NCI-H226 (cell line): Measurements from ENCODE around the gene PGM1.

Experiments
- DNase-seq: peaks from one replicate; pipeline ENCODE4 v3.0.0-alpha.2; 2015

Gene PGM1

DNA sequence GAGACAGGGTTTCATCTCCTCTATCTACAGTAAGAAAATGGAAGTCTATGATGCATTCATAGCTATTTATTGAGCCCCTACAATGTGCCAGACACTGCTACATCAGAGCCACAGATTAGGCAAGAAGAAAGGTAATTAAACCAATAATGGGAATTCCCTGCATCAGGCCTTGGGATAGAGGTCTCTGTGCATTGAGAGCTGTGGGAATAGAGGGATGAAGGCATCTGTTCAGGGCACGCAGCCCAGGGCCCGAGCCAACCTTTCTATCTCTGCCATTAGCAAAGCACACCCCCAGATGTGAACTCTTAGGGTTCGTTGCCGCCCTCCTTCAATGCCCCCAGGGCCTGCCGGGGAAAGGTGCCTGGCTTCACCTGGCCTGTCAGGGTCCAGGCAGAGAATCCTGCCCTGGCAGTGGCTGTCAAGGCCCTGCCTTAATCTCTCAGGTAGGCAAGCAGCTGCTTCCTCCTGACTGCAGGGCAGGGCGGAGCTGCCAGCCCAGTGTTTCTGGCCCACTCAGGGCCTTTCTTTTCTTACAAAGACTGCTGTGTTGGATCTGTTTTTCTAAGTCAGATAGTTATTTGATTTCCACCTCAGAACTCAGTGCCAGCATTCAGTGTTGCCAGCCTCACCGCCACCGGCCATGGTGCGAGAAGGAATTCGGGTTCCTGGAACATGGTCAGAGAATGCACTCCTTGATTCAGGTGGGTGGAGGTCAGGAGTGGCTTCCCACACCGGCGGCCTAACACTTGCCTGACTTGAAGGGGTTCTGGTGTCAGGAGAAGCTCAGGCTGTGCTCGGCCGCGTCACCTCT is 76.1 kb downstream of the PGM1 start:
- no peak for DNase-seq

DNA sequence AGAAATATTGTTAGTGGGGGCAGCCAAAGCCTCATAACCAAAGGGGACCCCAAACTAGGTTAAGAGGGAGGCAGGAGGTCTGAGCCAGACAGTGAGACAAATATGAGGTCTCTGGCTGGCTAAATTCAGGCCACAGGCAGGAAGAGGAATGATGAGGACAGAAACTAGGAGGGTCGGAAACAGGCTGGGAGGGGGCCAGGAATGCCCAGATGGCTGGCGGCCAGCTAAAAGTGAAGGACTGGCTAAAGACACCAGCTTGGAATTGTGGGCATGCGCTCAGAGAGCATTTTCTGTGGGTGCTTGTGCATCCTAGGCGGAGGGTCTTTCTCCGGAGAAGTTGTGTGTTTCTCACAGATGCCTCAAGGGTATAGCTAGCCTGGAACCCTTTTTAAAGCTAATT is 77.0 kb downstream of the PGM1 start:
- no peak for DNase-seq

DNA sequence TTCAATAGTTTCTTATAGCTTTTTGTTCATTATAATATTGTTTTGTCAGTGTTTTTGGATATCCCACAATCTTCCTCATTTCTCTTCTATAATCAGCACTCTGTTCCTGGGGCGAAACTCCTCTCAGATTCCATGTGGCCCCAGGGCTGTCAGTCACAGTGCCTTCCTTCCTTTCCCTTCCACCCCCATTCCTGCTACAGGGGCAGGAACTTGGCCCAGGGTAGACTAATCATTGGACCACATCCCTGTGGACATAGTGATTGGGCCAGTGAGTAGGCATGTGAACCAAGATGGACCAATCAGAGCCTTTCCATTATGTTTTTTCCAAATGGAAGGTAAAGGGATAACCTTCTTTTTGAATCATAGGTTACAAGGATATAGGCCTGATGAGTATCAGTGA is 78.3 kb downstream of the PGM1 start:
- peak; percentile 34 for DNase-seq

- peak; percentile 83 for DNase-seq
These were observed 81.1 kb downstream of the PGM1 start for GRCh38 chr1:63674238-63674864.

DNA sequence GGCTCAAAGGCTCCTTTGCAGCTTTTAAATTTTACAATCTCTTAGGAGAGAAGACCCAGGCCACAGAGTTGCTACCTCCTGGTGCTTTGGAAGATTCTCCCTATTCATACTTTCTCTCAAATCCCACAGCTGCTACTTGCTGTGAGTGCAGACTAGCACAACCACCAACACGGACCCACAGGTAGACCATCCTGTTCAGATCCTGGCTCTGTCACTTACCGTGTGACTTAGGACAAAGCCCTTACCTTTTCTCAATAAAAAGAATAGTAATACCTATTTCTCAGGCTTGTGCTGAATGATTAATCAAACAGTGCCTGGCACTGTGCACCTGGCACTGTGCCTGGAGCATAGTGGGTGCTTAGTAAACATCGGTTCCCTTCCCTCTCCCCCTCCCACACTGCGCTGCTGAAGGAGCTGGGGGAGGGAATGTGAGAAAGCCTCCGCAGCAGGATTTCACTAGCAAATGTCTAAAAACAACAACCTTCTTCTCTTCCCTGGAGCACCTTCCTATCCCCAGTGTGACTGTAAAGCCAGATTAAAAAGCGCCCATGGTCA is 81.7 kb downstream of the PGM1 start:
- DNase-seq = no peak

DNA sequence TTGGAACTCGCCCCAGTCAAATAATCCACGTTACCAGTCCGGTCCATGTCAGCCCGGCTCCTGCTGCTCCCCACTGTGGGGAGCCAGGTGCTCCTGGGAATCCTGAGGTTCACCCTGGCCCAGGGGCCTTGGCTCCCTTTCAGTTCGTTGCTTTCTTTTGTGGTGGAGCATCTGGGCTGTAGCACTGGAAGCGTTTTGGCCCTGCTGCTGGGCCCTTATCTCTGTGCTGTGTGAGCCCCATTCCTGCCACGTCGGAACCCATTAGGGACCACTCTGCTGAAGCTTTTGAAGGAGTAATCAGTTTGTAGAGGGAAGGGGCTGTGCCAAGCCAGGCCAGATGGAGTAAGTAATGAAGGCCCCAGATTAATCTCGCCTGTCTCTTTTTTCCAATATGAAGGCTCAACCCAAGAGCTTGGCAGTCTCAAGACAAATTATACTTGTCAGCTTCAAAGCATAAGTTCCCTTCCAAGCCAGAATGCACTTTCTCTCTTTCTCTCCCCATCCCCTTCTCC is 82.3 kb downstream of the PGM1 start:
- DNase-seq = no peak

DNA sequence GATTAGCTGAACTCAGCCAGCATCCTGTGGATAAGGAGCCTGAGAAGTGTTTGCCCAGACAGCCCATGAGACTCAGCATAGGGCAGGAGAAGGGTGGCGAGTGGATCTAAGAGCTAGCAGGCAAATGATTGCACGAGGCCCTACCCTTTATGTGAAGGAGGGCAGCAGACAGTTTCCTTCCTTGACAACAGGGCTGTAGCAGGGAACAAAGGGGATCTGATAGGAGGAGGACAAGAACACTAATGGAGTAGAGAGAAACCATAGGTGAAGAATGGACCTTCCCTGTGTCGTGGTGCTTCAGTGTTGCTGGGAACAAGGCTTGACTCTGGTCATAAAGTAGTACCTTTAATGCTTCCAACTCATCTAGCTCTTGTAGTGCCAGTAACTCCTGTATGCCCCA is 84.3 kb downstream of the PGM1 start:
- no peak for DNase-seq

GRCh38 chr1:63678200-63678599 is 85.0 kb downstream of the PGM1 start:
- no peak for DNase-seq

- no peak for DNase-seq
These were observed 85.9 kb downstream of the PGM1 start for GRCh38 chr1:63679076-63679475.

DNA sequence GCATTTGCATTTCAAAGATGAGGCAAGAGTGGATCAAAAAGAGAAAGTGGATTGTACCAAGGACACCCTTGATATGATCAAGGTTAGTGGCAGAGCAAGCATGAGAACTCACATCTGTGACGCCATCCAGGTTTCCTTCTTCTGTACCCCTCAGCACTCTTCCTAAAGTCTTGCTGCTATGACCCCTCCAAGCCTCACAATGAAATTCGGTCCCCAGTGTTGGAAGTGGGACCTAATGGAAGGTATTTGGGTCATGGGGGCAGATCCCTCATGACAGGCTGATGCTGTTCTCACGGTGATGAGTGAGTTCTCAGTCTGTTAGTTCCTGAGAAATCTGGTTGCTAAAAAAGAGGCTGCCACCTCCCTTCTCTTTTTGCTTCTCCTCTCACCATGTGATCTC is 86.4 kb downstream of the PGM1 start:
- DNase-seq = no peak

DNA sequence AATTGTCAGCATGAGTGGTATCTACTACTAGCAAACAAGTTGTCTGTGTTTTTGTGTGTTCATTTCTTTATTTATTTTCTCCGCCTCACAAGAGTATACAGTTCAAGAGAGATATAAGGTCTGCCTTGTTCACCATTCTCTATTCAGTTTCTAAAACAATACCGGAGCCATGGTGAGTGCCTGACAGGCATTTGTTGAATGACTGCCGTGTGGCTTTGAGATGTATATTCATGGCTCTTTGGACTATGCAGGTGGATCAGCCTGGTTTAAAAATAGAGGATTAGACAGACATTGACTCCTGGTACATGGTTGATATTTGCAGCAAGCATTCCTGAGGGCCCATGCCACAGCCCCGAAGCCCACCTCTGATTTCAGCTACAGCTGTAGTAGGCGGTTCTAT is 89.7 kb downstream of the PGM1 start:
- DNase-seq = no peak

- no peak for DNase-seq
These were observed 90.5 kb downstream of the PGM1 start for GRCh38 chr1:63683759-63684158.

DNA sequence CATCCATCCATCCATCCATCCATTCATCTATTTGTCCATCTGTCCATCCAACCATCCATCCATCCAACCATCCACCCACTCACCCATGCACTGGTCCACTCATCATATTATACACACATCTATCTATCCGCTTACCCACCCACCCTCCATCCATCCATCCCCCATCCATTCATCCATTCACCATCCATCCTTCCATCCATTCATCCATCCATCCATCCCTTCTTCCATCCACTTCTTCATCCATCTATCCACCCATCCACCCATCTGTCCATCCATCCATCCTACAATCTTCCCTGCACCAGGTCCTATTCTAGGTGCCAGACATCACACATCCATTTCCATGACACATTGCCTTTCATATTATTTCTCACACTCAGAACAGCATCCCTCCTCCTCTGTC is 93.5 kb downstream of the PGM1 start:
- DNase-seq = no peak

DNA sequence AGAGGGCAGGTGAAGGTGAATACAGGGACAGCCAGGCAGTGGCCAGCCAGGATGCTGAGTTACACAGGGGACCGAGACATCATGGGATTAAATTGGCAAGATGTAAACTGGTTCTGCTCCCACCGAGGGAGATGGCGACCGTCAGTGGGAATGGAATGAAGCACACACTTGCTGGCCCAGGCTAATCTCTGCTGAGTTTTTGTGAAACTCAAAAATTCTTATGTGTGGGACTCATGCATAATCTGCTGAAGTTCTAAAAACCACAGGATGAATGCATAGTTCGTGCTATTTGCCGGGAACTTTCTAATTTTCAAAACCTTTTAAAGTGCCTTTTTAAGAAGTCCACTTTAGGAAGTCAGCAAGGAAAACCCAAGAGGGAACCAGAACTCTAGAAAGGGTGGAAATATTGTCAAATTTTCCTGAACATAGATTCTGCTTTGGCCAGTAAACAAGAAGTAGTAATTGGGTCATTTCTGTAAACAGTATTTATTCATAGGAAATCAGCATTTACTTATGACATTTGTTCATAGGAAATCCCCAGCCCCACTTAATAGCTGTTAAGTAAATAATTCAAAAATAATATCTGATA is 95.2 kb downstream of the PGM1 start:
- peak; percentile 55 for DNase-seq

DNA sequence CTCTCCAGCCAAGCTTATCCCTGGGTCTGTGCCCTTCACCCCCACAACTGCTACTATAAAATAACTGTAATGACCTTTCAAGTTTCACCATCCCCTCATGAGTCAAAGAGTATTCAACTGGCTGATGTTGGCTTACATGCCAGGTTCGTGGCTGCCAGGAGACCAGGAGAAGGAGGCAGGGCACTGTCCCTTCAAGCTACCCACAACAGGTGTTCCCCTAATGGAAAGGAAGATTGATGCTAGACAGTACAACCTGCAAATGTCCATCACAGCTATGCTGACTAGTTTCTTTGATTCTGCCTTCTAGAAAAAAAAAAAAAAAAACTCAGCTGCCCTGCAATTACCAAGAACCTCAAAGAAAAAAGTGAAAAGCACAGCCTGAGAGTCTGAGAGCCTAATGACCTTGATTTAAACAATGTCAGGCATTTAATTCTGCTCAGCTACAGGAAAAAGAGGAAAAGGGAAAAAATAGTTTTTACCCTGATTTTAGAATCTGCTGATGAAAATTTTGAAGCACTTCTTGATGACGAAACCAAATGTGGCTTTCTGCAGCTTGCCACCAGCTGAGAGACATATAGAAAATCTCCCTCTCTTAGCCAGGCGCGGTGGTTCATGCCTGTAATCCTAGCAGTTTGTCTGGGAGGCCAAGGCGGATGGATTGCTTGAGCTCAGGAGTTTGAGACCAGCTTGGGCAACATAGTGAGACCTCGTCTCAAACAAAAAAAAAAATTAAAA is 97.9 kb downstream of the PGM1 start:
- no peak for DNase-seq

GRCh38 chr1:63691701-63692425 is 98.7 kb downstream of the PGM1 start:
- DNase-seq = peak; percentile 66

- DNase-seq = peak; percentile 61
These were observed 100.8 kb downstream of the PGM1 start for GRCh38 chr1:63693944-63694571.

DNA sequence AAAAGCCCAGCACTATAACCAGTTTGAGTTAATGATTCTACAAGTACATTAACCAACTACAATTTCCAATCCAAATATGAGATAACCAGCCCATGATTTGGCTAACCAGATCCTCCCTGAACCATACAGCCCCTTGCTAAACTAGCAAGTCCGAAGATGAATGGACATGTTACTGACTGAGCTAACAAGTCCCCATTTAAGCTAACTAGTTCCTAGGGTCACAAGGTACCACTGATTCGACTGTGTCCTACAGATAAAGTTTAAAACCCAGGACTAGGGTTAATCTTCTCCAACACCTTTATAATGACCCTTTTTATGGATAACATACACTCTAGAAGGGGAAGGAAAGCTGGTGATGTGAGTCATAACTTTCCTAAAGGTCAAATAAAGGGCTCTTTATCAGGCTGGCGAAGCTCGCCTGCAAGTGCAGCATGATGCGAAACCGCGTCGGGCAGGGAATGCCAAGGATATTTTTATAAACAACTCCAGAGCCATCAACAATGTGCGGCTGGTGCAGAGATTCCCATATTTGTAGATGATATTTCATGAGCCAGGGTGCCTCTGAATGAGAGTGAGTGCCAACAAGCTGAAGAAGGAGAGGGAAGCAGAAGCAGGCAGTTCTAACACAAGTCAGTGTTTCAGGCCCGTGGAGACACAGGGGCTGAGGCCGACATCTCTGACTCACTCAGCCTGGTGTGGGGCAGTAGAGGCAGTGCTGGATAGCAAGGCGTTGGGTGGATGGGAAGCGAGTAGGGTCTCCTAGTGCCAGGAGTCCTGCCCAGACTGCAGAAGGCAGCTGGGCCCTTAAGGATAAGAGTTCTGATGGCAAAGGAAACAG is 105.0 kb downstream of the PGM1 start:
- no peak for DNase-seq

GRCh38 chr1:63701187-63701586 is 108.0 kb downstream of the PGM1 start:
- no peak for DNase-seq

DNA sequence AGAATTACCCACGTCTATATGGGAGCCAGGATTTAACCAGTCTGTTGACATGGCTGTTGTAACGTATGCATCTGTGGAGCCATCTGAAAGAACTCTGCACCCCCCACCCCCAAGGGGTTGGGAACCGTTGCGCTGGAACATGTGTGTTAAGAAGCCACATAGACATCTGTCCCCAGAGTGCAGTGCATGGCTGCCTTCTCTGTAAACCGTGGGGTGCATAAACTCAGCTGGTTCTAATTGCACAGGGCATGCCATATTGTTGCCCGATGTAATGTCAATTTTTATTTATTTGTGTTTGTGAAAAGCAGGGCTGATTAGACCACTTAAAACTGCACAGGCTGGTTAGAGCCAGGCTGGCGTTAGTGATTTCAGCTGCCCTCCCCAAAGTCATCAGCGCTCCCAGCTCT is 110.5 kb downstream of the PGM1 start:
- no peak for DNase-seq

DNA sequence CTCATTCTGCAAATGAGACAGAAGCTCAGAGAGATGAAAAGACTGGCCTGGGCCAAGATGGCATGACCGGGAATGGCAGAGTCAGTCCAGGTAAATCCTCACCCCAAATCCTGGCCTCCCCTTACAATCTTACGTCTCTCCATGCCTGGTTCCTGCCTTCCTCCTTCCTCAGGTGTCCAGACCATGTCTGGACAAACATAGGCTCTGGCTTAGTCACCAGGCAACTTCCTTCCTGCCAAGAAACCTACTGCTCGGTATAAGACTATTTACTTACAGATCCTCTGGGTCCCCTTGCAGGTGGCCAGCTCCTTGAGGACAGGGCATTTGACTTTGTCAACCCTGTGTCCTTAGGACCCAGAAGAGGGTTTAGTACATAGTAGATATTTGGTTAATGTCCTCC is 111.2 kb downstream of the PGM1 start:
- DNase-seq = peak; percentile 34
